ENCODE measurements around the gene PRSS16. TPM values are rescaled to one million over a fixed set of nuclear protein-coding genes. Genes with fewer than 3 reads are reported as not detected.

The PRSS16 gene
- total RNA-seq, 1 donor from 2014 or later: 1.0 TPM

DNA sequence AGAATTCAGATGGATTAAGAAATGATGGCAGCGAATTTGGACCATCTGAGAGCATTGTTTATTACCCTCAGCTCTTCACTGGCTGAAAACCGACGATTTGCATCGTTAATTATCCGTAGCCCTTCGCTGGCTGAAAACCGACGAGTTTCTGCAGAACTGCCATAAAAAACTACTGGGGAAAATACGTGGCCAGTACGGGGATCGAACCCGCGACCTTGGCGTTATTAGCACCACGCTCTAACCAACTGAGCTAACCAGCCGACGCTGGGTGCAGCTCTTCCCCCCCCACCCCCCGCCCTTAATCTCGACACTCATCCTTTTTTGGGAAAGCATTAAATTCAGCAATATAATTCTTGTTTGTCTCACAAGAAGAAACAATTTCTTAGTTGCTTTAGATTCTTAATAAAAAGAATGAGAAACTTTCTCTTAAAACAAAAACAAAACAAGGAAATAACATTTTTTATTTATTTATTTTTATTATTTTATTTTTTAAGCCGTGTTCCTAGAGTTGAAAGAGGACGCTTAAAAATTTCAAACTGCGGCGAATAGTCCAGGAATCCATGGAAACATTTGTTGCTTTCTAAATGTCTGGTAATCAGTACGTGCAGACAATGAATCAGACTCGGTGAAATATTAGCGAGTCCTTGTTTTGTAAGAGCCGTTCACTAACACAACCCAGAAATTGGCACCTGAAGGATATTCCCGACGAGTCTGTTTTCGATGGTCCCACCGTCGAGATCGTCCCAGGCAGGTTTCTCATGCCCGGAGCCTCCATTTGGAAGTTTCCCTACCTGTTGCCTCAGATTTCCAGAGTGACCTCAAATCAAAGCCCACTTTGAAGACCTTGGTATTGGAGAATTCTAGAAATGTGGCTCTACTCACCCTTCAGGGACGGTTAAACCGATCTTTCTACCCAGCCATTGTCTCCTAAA lies 27.8 kb downstream of the PRSS16 start:
- no peak for DNase-seq (ENCODE audit: low read depth)
- no peak for TF ChIP-seq CTCF (conservative IDR thresholded peaks at IDR 0.05; ENCODE audit: low read depth, low read length)
- H3K4me3 ChIP-seq (ENCODE audit: low read depth, low read length): no peak overlapping the region

GRCh38 chr6:27279513-27280063 lies 32.1 kb downstream of the PRSS16 start:
- H3K4me3 ChIP-seq (ENCODE audit: low read depth, low read length): peak overlapping the region; percentile 51
- no peak for DNase-seq (ENCODE audit: low read depth)
- TF ChIP-seq CTCF (conservative IDR thresholded peaks at IDR 0.05; ENCODE audit: low read depth, low read length): no peak

DNA sequence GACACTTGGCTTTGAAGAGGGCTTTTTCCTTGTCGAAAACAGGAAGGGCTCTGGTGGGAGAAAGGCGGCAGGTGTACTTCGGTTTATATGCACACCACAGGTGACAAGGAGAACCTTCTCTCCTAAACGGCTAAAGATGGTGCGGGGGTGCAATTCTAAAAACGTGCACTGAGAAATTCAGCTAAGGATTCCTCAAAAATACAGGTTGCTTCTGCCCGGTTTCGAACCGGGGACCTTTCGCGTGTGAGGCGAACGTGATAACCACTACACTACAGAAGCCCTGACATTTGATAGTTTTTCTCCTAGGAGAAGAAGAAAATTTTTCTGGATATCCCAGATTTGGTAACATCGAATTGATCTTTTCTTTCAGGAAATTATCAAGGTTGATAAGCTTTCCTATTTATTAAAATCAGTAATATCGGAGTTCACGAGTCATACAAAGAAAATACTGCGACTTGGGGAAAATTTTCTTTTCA lies 32.6 kb downstream of the PRSS16 start:
- TF ChIP-seq CTCF (conservative IDR thresholded peaks at IDR 0.05; ENCODE audit: low read depth, low read length): no peak

DNA sequence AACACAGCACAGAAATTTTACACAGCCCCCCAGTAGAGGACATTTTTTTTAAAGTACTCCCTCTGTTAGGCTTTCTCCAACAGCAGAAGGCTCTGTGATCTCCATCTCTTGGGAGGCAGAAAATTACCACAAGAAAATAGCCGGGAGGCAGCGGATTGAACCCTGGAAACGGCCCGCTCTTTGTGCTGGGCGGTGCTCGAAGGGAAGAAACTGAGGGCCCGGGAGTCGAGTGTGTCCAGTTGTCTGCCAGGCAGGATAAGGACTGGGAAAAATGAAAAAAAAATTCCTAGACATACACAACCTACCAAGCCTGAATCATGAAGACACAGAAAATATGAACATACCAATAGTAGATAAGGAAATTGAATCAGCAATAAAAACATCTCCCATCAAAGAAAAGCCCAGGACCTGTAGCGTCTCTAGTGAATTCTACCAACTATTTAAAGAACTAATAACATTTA lies 33.1 kb downstream of the PRSS16 start:
- peak overlapping the region; percentile 51 for H3K4me3 ChIP-seq (ENCODE audit: low read depth, low read length)
- TF ChIP-seq CTCF (conservative IDR thresholded peaks at IDR 0.05; ENCODE audit: low read depth, low read length): no peak
- no peak for DNase-seq (ENCODE audit: low read depth)

More for the DNA sequence above, 32.6 kb downstream of the PRSS16 start:
- H3K4me3 ChIP-seq (ENCODE audit: low read depth, low read length): peak overlapping the region; percentile 51
- DNase-seq (ENCODE audit: low read depth): no peak

GRCh38 chr6:27281105-27281539 lies 33.6 kb downstream of the PRSS16 start:
- TF ChIP-seq CTCF (conservative IDR thresholded peaks at IDR 0.05; ENCODE audit: low read depth, low read length): no peak
- no peak for DNase-seq (ENCODE audit: low read depth)
- H3K4me3 ChIP-seq (ENCODE audit: low read depth, low read length): no peak overlapping the region

GRCh38 chr6:27281569-27281968 lies 34.1 kb downstream of the PRSS16 start:
- TF ChIP-seq CTCF (conservative IDR thresholded peaks at IDR 0.05; ENCODE audit: low read depth, low read length): no peak
- no peak overlapping the region for H3K4me3 ChIP-seq (ENCODE audit: low read depth, low read length)
- no peak for DNase-seq (ENCODE audit: low read depth)
